ENCODE data around the gene COA7. TPM values are rescaled to one million over a fixed set of nuclear protein-coding genes. Genes with fewer than 3 reads are reported as not detected.

The COA7 gene
- 14.4 TPM for total RNA-seq
- long read RNA-seq, full-length matches to known transcripts, result 6 of 6 reads
- long read RNA-seq, partial matches to known transcripts, result 0 of 6 reads
- long read RNA-seq, other reads (novel, unspliced or antisense), result 0 of 6 reads

DNA sequence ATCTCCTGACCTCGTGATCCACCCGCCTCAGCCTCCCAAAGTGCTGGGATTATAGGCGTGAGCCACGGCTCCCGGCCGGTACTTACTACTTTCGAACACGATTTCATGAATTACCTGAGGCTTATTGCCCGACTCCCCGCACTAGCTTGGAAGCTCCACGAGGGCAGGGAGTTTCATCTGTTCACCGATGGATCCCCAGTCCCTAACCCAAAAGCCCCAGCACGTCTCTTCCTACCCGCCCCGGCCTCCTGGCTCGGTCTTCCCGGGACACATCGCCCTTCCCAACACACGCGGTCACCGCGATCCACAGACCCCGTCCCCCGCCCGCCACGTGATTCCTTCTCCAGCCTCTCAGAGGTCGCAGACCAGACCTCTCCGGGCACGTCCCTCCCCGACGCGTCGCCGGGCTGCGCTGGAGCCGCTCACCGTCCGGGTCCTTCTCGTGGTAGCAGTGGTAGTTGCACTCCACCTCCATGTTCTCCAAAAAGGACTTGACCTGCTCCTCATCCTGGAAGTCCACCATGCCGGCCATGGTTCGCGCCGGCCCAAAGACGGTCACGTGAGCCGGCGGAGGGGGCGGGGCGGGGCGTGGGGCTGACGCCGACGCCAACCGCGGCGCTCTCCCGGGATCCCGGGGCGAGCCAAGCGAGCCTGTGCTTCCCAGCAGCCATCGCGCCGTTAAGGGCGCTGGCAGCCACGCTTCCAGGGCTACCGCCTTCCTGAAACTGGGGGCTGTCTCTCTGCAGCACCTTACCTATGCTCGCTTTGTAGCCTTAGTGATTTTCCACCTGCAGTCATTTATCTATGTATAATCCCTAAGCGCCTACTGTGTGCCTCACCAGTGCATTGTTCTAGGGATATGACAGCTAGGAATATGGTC is at the start of gene COA7:
TSS of gene COA7 (minus strand) at position 553 of the 880 bp plus-strand sequence. CDS start at position 532, 21 bp downstream.
- H3K27ac ChIP-seq, result peak within 1 kb of the TSS; percentile 82
- H3K9me3 ChIP-seq, result no peaks in the 10 kb centered on the region
- H3K36me3 ChIP-seq, result peaks cover 1% of the 10 kb centered on the region
- DNase-seq, result peak; percentile 92
- peaks cover 20% of the 10 kb centered on the region for H3K4me1 ChIP-seq
- intact Hi-C loops (cut with DNase I), result no loop called here
- peak; percentile 94 for ATAC-seq
- no peaks in the 10 kb centered on the region for H3K27me3 ChIP-seq (ENCODE audit: low read depth)
- H3K4me3 ChIP-seq, result peak within 1 kb of the TSS; percentile 87
- TF ChIP-seq, protein P1, sequence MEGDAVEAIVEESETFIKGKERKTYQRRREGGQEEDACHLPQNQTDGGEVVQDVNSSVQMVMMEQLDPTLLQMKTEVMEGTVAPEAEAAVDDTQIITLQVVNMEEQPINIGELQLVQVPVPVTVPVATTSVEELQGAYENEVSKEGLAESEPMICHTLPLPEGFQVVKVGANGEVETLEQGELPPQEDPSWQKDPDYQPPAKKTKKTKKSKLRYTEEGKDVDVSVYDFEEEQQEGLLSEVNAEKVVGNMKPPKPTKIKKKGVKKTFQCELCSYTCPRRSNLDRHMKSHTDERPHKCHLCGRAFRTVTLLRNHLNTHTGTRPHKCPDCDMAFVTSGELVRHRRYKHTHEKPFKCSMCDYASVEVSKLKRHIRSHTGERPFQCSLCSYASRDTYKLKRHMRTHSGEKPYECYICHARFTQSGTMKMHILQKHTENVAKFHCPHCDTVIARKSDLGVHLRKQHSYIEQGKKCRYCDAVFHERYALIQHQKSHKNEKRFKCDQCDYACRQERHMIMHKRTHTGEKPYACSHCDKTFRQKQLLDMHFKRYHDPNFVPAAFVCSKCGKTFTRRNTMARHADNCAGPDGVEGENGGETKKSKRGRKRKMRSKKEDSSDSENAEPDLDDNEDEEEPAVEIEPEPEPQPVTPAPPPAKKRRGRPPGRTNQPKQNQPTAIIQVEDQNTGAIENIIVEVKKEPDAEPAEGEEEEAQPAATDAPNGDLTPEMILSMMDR (IDR thresholded peaks at IDR 0.05), result no peak

DNA sequence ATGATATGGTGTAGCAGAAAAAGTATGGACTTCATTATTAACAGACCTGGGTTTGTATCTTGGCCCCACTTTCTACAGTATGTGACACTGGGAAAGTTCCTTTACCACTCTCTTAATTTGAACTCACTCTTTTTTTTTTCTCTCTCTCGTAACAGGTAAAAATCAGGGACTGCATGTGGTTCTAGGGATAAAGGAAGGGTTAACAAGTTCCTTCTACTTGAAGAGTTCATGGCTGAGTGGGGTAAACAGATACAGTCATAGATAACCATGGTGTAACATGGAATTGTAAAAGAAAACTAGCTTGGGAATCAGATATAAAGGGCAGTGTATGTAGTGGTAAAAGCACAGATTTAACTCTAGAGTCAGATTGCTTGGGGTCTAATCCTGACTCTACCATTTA is 49.3 kb upstream of the COA7 start:
- Histone ChIP-seq H3K36me3 (no peaks in the 10 kb centered on the region), H3K9me3 (no peaks in the 10 kb centered on the region), H3K27me3 (ENCODE audit: low read depth) (no peaks in the 10 kb centered on the region), H3K4me1 (peaks cover 35% of the 10 kb centered on the region), H3K27ac (no peak overlapping the region), H3K4me3 (no peak overlapping the region)
- ATAC-seq, result no peak
- TF ChIP-seq, protein P1 (IDR thresholded peaks at IDR 0.05), result no peak
- no peak for DNase-seq
- intact Hi-C loops (cut with DNase I), result no loop called here

DNA sequence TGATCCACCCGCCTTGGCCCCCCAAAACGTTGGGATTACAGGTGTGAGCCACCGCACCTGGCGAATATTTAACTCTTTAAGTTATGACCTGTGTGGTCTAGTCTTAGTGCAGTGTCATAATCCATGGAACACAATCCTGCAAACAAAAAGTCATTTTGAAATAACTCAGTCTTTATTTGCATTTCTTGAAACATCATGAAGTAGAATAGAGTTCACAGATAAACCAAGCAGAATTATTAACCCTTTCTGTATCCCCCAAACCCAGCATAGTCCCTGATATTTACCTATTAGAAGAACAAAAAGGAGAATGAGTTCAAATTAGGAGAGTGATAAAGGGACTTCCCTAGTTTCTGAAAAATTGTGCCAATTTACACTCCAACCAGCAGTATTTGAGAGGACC is 48.0 kb upstream of the COA7 start:
- peaks cover 23% of the 10 kb centered on the region for H3K4me1 ChIP-seq
- no peak overlapping the region for H3K4me3 ChIP-seq
- TF ChIP-seq, protein P1 (IDR thresholded peaks at IDR 0.05), result no peak
- no peaks in the 10 kb centered on the region for H3K9me3 ChIP-seq
- DNase-seq (no peak), ATAC-seq (no peak)
- H3K27ac ChIP-seq, result no peak overlapping the region
- intact Hi-C loops (cut with DNase I), result no loop called here
- no peaks in the 10 kb centered on the region for H3K36me3 ChIP-seq
- no peaks in the 10 kb centered on the region for H3K27me3 ChIP-seq (ENCODE audit: low read depth)

DNA sequence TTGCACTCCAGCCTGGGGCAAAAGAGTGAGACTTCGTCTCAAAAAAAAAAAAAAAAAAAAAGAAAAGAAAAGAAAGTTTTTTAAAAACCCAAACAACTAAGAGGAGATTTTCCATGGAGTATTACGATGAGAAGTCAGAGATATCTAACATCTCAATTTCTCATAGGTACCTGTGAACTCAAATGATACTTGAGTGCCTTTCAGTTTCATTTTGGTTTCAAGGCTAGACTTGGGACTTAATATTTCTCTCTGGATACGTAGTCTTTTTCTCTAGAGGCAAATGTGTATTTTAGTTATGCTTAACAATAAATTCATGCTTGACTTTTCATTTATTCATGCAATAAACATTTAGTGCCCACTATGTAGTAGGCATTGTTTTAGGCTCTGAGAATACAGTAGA is 43.1 kb upstream of the COA7 start:
- DNase-seq (no peak), ATAC-seq (no peak)
- no peaks in the 10 kb centered on the region for H3K9me3 ChIP-seq
- no peak overlapping the region for H3K27ac ChIP-seq
- no peaks in the 10 kb centered on the region for H3K27me3 ChIP-seq (ENCODE audit: low read depth)
- peaks cover 28% of the 10 kb centered on the region for H3K4me1 ChIP-seq
- H3K4me3 ChIP-seq, result no peak overlapping the region
- H3K36me3 ChIP-seq, result no peaks in the 10 kb centered on the region
- TF ChIP-seq, protein P1 (IDR thresholded peaks at IDR 0.05), result no peak
- intact Hi-C loops (cut with DNase I), result no loop called here

DNA sequence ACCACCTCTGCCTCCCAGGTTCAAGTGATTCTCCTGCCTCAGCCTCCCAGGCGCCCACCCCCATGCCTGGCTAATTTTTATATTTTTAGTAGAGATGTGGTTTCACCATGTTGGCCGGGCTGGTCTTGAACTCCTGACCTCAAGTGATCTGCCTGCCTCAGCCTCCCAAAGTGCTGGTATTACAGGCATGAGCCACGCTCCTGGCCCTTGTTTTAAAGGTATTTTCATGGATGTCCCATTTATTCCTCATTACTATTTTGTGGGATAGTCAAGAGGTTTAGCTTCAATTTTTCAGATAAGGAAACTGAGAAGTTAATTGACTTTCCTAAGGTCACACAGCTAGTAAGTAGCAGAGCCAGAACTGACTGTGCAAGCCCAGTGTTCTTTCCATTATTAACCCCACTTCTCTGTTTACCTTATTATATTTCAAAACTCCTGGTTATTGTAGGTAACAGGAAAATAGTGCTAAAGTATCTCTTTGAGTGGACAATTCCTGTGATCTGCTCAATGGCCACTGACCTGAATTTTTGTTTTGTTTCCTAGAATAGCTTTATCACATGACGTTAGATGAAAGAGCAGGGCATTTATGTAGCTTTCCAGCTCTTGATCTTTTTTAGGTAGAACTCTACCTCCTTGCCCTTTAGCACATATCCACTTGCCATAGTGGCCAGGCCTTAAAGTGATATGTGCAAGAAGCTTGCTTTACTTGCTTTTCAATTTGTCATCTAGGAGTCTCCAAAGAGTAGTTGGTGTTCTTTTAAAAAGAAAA is 41.7 kb upstream of the COA7 start:
- H3K9me3 ChIP-seq, result no peaks in the 10 kb centered on the region
- DNase-seq, result no peak
- no peaks in the 10 kb centered on the region for H3K27me3 ChIP-seq (ENCODE audit: low read depth)
- TF ChIP-seq, protein P1 (IDR thresholded peaks at IDR 0.05), result no peak
- intact Hi-C loops (cut with DNase I), result no loop called here
- peaks cover 28% of the 10 kb centered on the region for H3K4me1 ChIP-seq
- no peak overlapping the region for H3K4me3 ChIP-seq
- H3K27ac ChIP-seq, result no peak overlapping the region
- H3K36me3 ChIP-seq, result no peaks in the 10 kb centered on the region
- no peak for ATAC-seq

Measured in lower lobe of right lung (tissue), 2 donors.